HepG2 (cell line): ENCODE results near the gene ANKRD13D. TPM values are rescaled to one million over a fixed set of nuclear protein-coding genes. Genes with fewer than 3 reads are reported as not detected.

ENCODE experiments used
- ARNT2 ChIP-seq: sonication (generic); formaldehyde crosslinking; IDR thresholded peaks from 2 replicates; pipeline ENCODE4 v1.8.0; 2022; ENCODE audit warnings: mild to moderate bottlenecking, low read depth, missing genetic modification reagents, moderate library complexity
- BRF2 ChIP-seq: sonication (generic); formaldehyde crosslinking; IDR thresholded peaks from 2 replicates; pipeline ENCODE4 v1.8.1; 2022; ENCODE audit warnings: mild to moderate bottlenecking, missing genetic modification reagents
- CCAR2 ChIP-seq: fragments of 200-400 bp; formaldehyde crosslinking; optimal IDR thresholded peaks from 2 replicates; pipeline ENCODE3; 2018; ENCODE audit warnings: low read depth, mild to moderate bottlenecking, low read length, moderate library complexity
- DMTF1 ChIP-seq: sonication (generic); formaldehyde crosslinking; IDR thresholded peaks from 2 replicates; pipeline ENCODE4 v1.4.0; 2020; ENCODE audit warnings: mild to moderate bottlenecking, missing genetic modification reagents
- DNMT1 ChIP-seq: sonication (generic); formaldehyde crosslinking; IDR thresholded peaks from 2 replicates; pipeline ENCODE4 v1.5.1; 2020; ENCODE audit warnings: mild to moderate bottlenecking, missing genetic modification reagents
- GPN1 ChIP-seq: sonication (generic); formaldehyde crosslinking; IDR thresholded peaks from 2 replicates; pipeline ENCODE4 v1.5.1; 2020; ENCODE audit warnings: missing genetic modification reagents, borderline replicate concordance
- ISL2 ChIP-seq: sonication (generic); formaldehyde crosslinking; IDR thresholded peaks from 2 replicates; pipeline ENCODE4 v1.5.0; 2020; ENCODE audit warnings: missing genetic modification reagents
- KLF15 ChIP-seq: sonication (generic); formaldehyde crosslinking; IDR thresholded peaks from 2 replicates; pipeline ENCODE4 v1.8.1; 2023; ENCODE audit warnings: borderline replicate concordance, mild to moderate bottlenecking, inconsistent platforms, missing genetic modification reagents, mixed read lengths
- KMT2A ChIP-seq: sonication (generic); formaldehyde crosslinking; IDR thresholded peaks from 2 replicates; pipeline ENCODE4 v1.4.0; 2020; ENCODE audit warnings: missing genetic modification reagents
- NAIF1 ChIP-seq: sonication (generic); formaldehyde crosslinking; IDR thresholded peaks from 2 replicates; pipeline ENCODE4 v1.5.0; 2020; ENCODE audit warnings: mild to moderate bottlenecking, missing genetic modification reagents, borderline replicate concordance
- NFYB ChIP-seq: sonication (generic); formaldehyde crosslinking; IDR thresholded peaks from 2 replicates; pipeline ENCODE4 v1.4.0; 2020; ENCODE audit warnings: missing genetic modification reagents
- PHF5A ChIP-seq: IDR thresholded peaks from one replicate; pipeline ENCODE4 v1.6.1; 2018; ENCODE audit warnings: low read depth, missing genetic modification reagents; ENCODE audit not compliant: unreplicated experiment
- RBM22 ChIP-seq: fragments of 200-400 bp; formaldehyde crosslinking; optimal IDR thresholded peaks from 2 replicates; pipeline ENCODE3; 2017; ENCODE audit warnings: mild to moderate bottlenecking, low read length, moderate library complexity
- SCMH1 ChIP-seq: sonication (generic); formaldehyde crosslinking; IDR thresholded peaks from 2 replicates; pipeline ENCODE4 v1.9.0; 2021; ENCODE audit warnings: missing genetic modification reagents, mild to moderate bottlenecking, borderline replicate concordance
- SIX1 ChIP-seq: sonication (generic); formaldehyde crosslinking; IDR thresholded peaks from 2 replicates; pipeline ENCODE4 v1.4.0; 2020; ENCODE audit warnings: missing genetic modification reagents, borderline replicate concordance
- TAF1 ChIP-seq: sonication (generic); formaldehyde crosslinking; IDR thresholded peaks from 2 replicates; pipeline ENCODE4 v1.4.0; 2020; ENCODE audit warnings: missing genetic modification reagents
- ZHX1 ChIP-seq: sonication (generic); formaldehyde crosslinking; IDR thresholded peaks from 2 replicates; pipeline ENCODE4 v1.8.1; 2022; ENCODE audit warnings: low read depth, mild to moderate bottlenecking, missing genetic modification reagents
- ZMYM3 ChIP-seq: sonication (generic); formaldehyde crosslinking; IDR thresholded peaks from 2 replicates; pipeline ENCODE4 v1.5.1; 2020; ENCODE audit warnings: mild to moderate bottlenecking, missing genetic modification reagents
- ZNF615 ChIP-seq: sonication (generic); formaldehyde crosslinking; IDR thresholded peaks from 2 replicates; pipeline ENCODE4 v1.5.0; 2020; ENCODE audit warnings: mild to moderate bottlenecking, missing genetic modification reagents, borderline replicate concordance
- ZNF784 ChIP-seq: sonication (generic); formaldehyde crosslinking; IDR thresholded peaks from 2 replicates; pipeline ENCODE4 v1.5.1; 2020; ENCODE audit warnings: missing genetic modification reagents, mild to moderate bottlenecking, borderline replicate concordance
- ZNF792 ChIP-seq: IDR thresholded peaks from 2 replicates; pipeline ENCODE4 v1.6.1; 2016
- ZSCAN22 ChIP-seq: sonication (generic); formaldehyde crosslinking; IDR thresholded peaks from 2 replicates; pipeline ENCODE4 v1.4.0; 2020; ENCODE audit warnings: mild to moderate bottlenecking, missing genetic modification reagents
- ZSCAN31 ChIP-seq: sonication (generic); formaldehyde crosslinking; IDR thresholded peaks from 2 replicates; pipeline ENCODE4 v1.5.0; 2020; ENCODE audit warnings: low read depth, mild to moderate bottlenecking, missing genetic modification reagents
- polyA plus RNA-seq, 8 experiments: library from polyadenylated mRNA; depleted of rRNA in 3 of 8; stranded (reverse) in 7 of 8; unstranded in 1 of 8; fragments of >200 nt; fragmentation: Illumina TruSeq in 4 of 8; extraction: Trizol in 4 of 8; gene quantifications; 2 replicates each; pipeline versions ENCODE4 v1.2.1 to v1.2.3, GENCODE V29; 2011 to 2016; ENCODE audit warnings: low read depth in 4 of 8, missing spikeins in 1 of 8, mixed read lengths in 1 of 8; ENCODE audit not compliant: insufficient read depth in 1 of 8
- total RNA-seq, 5 experiments: library from RNA; depleted of rRNA; stranded (reverse); fragments of >200 nt; fragmentation: Illumina TruSeq; extraction: Trizol; gene quantifications; 2 replicates each; pipeline ENCODE4 v1.2.3, GENCODE V29; 2016; ENCODE audit warnings: low read depth in 1 of 5

Gene ANKRD13D
- total and polyA plus RNA-seq, 2 of the 13 experiments (the other 11 are each of a cell fraction or from before 2014, with no cell fraction given) = 18.6 to 27.3 TPM

GRCh38 chr11:67240576-67241389 lies 48.3 kb upstream of the ANKRD13D start (continued):
- TF ChIP-seq CCAR2 = no peak
- no peak for TF ChIP-seq ZMYM3 (CRISPR knock-in tag)
- TF ChIP-seq DNMT1 = no peak
- TF ChIP-seq ZNF784 = no peak; the same call in 1 of the 2 replicates
- TF ChIP-seq NFYB = no peak
- no peak for TF ChIP-seq KLF15 (CRISPR knock-in tag)
- TF ChIP-seq RBM22 = no peak
- TF ChIP-seq ZNF615 (CRISPR knock-in tag) = no peak
- no peak for TF ChIP-seq NAIF1 (CRISPR knock-in tag)
- no peak for TF ChIP-seq SCMH1 (CRISPR knock-in tag)
- TF ChIP-seq ARNT2 (CRISPR knock-in tag) = no peak; the same call in 1 of the 2 replicates
- TF ChIP-seq PHF5A = no peak
- no peak for TF ChIP-seq GPN1 (CRISPR knock-in tag)
- peak; percentile 24; the same call in 1 of the 2 replicates for TF ChIP-seq TAF1 (CRISPR knock-in tag)
- no peak for TF ChIP-seq ISL2 (CRISPR knock-in tag)
- TF ChIP-seq ZSCAN22 = no peak
- no peak for TF ChIP-seq DMTF1 (CRISPR knock-in tag)
- peak; percentile 35; the same call in 1 of the 2 replicates for TF ChIP-seq KMT2A
- TF ChIP-seq ZNF792 (CRISPR knock-in tag) = no peak
- no peak for TF ChIP-seq BRF2 (CRISPR knock-in tag)
- peak; percentile 27; the same call in 1 of the 2 replicates for TF ChIP-seq ZSCAN31
- no peak for TF ChIP-seq ZHX1 (CRISPR knock-in tag)
- TF ChIP-seq SIX1 (CRISPR knock-in tag) = no peak
